Left kidney (tissue), 2 donors: ENCODE measurements around the gene CRAT. TPM values are rescaled to one million over a fixed set of nuclear protein-coding genes. Genes with fewer than 3 reads are reported as not detected.

Experiments used
- DNase-seq: peaks from one replicate; pipeline ENCODE4 v3.0.0-alpha.2; 2013
- polyA plus RNA-seq: library from polyadenylated mRNA; unstranded; fragments of 120-200 nt; gene quantifications from one replicate; pipeline ENCODE4 v1.2.1, GENCODE V29; 2013; ENCODE audit not compliant: insufficient read length

Gene CRAT
- polyA plus RNA-seq, 1 donor, result 39.2 TPM

DNA sequence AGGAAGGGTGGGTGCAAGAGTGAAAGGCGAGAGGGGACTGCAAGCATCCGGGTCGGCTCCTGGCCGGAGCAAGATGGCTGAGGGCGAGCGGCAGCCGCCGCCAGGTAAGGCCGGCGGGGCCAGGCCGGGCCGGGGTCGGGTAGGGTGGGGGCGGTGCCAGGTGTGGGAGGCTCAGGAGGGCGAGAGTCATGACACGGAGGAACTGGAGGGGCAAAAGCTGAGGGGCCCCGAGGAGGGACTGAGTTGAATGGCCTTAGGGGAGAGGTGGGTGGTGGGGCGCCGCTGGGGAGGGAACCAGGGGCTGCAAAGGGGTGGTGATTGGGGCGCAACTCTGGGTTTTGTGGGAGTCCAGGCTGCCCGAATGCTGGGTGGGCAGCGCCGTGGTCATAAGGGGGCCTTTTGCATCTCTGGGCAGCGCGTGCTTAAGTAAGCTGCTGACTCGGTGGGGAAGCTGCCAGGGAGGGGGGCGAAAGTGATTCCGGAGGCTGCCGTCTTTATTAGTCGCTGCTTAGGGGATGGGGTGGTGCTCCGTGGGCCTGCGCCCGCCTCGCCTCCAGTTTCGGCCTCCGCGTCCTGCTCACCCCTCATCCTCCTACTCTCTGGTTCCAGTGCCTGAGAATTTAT, 1.0 kb upstream of the CRAT start:
- DNase-seq, result no peak

DNA sequence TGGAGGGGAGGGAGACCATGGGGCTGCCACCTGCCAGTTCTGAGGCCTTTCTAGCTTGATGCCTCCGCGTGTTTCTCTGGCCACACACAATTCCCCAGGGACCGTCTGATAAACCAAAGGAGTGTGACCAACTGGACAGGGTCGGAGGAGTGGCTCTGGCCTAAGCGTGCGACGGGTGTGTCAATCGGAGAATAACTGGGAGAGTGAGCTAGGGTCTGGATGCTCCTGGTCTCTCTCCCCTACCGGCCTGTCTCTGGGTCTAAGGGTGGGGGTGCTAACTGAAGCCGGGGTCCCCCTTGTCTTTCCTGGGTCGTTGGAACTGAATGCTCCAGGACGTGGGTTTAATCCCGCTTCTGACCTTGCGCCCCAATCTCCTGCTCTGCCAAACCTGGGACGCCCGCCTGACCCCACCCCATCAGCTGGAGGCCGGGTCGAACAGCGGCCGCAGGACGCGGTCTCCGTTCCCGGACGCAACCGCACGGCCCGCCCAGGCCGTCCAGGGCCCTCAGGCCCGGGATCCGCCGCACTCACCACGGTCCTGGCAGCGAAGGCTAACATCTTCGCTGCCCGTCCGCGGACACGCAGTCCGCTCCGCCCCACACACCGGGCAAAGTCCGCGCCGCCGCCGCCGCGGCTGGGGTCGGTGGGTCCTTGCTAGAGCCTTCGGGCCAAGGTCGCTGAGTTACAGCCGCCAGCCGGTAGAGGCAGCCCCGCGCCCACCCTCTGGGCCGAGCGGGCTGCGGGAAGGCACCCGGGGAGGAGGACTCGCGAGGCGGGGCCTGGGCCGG, 447 bp downstream of the CRAT start:
- DNase-seq, result no peak

DNA sequence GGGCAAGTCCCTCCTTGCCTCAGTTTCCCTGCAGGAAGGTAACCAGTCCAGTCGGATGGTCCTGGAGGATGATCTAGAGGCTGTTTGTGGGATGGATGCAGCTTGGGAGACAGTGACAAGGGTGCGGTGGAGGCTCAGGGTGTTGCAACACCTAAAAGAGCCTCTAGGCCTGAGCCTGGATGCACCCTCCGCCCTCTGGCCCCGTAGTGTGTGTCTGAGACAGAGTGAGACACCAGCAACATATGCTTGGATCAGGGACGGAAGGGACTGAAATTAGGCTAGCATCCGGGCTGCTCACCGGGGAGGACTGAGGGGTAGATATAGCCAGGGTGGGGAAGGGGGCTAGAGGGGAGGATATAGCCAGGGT, 1.1 kb downstream of the CRAT start:
- no peak for DNase-seq

DNA sequence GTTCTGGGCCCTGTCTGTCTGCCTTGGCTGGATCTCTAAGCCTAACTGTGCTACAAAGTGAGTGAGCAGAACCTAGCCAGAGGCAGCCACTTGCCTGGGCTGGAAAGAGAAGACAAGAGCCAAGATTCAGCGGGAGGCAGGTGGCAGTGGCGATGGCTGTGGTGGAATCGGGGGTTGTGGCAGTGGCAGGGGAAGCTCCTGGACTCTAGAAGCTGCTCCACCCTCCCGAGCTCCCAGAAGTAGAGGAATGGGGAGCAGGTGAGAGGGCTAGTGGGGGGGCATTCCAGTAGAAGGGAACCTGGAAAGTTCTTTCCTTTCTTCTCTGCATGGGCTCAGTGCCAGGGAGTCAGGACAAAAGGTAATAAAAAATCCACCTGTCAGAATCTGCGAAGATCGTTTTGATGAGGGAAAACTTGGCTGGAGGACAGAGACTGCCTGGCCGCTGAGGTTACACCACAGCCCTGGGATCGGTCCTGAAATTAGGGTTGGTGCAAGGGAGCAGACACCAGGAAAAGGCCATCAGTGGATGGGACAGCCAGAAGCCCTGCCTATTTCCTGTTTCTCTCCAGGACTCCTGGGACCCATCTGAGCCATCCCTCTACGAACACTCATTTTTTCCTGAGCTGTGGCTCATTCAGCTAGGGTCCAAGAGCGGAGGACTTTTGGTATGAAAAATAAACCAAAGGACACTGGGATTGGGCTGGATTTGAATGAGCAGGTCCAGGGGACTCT, 1.6 kb downstream of the CRAT start:
- DNase-seq, result no peak

DNA sequence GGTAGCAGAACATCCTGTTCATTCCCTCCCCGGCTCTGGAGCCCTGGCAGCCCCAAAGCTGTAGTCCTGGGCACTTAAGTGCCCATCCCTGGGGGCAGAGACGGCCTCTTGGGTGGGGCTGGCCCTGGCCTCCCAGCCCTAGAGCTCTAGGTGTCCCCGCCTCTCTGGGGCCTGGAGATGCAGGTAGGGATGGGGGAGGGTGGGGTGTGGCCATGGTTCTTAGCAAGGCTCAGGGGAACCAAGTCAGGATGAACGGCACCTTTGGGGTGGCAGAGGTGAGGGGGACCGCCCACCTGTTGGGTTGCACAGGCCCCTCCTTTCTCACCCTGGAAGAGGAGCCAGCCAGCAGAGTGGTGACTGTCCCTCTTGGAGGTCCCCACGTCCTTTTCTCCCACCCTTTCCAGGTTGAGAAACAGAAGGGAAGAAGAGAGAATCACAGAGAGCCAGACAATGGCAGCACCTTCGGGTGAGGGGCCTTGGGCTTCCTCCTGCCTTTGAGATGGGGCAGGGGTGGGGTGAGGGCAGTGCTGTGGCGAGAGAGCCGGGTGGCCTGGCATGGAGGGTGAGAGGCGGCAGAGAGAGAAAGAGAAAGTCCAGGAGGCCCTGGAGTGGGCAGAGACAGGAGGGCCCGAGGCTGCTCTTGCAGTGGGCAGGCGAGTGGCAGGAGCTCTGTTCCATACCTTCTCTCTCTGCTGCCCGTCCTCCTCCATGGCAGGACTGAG, 2.3 kb downstream of the CRAT start:
- DNase-seq, result no peak

DNA sequence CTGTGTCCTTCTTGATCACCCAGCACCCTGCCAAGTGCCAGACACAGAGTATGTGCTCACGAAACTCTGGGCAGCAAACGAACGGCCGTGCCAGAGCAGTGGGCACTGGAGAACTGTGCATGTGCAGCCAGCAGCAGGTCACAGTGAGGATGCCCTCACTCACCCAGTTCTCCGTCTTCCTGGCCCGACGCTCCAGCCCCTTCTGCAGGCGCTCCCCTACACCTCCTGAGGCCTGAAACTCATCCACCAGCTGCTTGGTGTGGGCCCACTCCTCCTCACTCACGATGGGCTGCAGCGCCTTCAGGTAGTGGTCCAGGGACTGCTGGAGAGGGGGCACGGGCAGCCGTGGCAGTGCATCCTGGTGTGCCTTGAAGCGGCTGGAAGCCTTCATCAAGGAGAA, 2.9 kb downstream of the CRAT start:
- no peak for DNase-seq

DNA sequence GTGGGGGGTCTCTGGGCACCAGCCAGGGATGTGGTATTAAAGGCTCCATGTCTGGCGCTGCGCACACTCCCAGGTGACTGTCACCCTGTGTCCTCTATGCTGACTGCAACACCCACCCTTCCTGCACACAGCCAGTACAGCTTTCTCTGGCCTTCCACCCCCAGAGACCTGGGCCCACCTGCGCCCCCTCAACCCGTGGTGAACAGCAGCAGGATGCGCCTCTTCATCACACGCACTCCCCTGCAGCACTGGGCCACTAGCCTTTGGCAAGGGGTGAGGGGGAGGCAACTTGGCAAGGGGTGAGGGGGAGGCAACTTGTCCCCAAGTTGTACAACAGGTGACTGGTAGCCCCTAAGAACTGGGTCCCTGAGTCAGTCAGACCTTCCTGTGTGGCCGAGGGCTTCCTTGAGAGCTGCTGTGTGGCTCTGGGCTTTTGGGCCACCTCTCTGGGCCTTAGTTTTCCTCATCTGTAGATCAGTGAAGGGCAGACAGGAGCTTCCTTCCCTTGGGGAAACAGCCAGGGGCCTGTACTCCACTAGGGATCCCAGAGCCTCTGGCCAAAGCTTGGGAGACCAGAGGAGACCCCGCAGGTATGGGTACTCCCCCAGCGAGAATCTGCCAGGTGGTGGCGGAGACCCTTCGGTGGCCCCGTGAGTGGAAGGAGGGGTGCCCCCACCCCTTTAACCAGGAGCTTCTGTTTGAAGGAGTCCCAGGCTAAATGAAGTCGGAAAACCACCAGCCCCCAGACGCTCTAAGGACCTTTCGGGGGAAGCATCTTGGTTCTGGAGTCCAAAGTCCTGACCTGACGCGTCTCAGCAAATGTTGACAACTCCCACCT, 4.5 kb downstream of the CRAT start:
- DNase-seq, result no peak

DNA sequence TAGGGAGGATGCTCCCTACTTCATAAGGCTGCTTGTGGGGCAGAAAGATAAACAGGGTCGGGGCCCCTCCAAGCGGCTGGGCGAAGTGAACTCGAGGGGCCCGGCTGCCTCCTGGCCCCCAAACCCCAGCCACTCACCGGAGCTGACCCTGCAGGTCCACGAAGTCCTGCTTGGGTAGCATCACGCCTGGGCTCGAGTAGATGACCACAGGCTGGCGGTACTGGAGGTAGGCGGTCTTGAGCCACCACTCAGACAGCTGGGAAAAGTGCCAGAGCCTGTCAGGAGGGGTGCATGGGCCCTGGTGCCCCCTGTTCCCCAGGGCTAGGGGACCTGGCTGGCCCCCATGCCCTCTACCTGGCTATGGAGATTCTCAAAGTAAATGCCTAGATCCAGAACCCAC, 6.5 kb downstream of the CRAT start:
- no peak for DNase-seq

DNA sequence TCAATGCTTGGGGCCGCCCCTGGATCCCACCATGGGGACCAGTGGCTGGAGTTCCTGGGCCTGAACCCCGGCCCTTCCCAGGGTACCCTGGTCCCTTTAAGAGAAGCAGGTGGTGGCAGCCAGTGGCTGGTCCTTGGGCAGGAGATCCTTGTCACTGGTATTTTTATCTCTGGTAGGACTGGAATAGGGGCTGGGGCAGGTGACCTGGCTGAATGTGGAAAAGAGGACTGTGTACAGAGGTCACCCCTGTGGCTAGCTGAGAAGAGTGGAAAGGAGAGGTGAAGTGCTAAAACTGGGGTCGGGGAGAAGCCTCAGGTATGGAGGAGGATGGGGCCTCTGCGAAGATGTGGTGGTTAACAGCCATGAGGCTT, 7.0 kb downstream of the CRAT start:
- DNase-seq, result no peak

DNA sequence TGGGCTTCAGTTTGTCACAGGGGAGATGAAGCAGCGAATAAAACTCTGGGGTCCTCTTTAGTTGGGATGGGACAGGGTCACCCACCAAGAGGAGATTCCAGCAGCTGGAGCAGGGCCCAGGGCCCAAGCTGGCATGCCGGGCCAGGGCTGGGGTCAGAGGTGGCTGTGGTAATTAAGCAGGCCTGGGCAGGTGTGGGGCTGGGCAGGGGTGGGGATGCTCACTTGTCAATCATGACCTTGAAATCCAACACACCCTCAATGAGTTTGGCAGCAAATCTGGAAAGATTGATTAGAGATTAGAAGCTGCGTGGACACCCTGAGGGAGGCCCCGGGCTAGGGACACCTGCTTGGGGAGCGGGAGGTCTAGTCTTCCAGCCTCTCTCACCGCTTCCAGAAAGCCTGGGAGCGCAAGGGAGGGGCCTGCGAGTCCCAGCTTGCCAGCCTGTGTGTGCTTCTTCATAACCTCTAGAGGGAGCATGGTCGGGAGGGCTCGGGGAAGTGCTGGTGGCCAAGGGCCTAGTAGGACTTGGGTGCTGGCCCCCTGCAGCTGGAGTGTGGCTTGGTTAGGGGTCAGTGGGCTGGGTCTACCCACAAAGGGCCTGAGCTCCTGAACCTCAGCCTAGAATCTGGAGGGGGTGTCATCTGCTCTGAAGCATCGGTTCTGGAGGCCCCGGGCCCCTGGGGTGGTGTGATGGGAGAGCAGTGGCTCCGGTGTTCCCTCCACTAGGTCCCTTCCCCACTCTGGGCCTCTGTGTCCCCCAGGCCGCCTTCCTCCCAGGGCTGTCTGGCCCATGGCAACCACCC, 7.6 kb downstream of the CRAT start:
- peak; percentile 15 for DNase-seq

DNA sequence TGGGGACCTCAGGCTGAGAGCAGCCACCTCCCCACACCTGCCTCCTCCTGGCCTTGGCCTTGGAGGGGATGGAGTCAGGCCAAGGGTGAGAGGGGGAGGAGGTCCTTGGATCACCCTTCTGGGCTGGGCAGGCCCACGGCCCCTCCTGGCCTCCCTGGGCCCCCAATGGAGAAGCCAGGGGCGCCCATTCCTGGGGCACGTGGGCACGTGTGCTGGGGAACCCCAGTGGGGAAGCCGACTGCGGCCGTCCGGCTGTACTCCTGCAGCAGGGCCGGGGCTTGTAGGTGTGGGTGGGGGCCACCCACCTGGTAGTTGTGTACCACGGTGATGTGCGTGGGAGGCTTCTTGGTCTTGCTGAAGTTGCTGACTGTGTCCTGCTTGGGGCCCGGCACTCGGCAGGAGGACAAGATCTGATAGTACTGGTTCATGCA, 8.5 kb downstream of the CRAT start:
- DNase-seq, result no peak

DNA sequence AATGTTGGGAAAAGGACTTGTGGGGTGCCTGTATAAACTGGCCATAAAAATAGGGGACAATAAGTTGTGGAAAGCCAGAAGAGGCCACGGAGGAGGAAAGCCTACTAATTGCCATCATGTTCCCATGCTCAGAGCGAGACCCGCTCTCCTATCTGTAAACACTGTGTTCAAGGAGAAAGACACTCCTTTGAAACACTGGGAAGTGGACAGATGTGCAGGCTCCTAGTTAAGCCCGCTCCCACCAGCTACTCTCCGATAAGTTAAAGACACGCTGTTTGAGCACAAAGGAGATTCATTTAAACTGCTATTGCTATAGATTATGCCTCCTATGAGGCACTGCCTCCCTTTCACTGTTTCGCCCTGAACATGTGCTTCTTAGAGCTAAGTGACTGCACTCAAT, 9.3 kb downstream of the CRAT start:
- DNase-seq, result no peak

DNA sequence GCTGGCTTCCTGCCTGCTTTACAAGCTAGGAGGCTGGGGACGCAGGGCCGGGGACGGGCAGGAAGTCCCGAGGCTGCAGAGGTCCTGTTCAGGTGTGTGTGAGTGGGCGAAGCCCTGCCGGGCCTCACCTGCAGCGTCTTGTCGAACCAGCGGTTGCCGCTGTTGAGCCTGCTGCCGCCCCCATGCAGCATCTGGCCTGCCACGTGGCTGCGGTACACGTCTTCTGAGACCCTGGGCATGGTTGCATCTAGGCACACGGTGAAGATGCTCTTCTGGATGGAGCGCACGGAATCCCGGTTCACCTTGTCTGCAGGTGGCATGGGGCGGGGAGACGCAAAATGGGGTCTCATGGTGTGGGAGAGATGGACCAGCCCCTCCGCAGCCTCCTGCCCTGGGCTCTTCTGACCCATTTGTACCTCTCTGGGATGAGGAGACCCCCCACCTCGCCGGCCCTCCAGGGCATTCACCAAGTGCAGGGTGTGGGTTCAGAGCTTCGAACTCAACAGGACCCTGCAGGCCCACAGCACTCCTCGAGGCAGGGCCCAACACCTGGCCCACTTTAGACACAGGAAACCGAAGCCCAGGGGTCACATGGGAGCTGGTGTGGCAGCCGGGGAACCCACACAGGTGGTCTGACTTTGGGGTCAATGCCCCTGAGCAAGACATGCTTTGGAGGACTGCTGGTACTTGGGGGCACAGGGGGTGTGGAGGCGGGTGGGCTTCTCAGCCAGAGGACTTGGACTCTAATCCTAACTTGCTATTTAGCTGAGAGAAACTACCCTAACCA, 10.0 kb downstream of the CRAT start:
- DNase-seq, result no peak

DNA sequence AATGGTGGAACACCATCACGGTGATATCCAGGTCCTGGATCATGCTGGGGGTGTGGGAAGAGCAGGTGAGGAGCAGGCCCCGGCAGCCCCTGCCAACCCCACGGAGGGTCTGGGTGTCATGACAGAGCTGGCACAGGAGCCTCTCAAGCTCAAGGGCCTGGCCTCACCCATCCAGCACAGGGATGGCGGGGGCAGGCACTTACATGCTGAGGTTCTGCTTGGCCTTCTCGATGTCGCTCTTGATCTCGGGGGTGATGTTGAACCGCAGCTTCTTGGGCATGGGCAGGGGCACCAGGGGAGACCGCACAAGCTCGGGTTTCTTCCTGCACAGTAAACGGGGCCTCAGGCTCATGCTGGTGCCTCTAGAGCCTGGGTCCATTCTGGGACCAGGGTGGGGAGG, 12.3 kb downstream of the CRAT start:
- no peak for DNase-seq

DNA sequence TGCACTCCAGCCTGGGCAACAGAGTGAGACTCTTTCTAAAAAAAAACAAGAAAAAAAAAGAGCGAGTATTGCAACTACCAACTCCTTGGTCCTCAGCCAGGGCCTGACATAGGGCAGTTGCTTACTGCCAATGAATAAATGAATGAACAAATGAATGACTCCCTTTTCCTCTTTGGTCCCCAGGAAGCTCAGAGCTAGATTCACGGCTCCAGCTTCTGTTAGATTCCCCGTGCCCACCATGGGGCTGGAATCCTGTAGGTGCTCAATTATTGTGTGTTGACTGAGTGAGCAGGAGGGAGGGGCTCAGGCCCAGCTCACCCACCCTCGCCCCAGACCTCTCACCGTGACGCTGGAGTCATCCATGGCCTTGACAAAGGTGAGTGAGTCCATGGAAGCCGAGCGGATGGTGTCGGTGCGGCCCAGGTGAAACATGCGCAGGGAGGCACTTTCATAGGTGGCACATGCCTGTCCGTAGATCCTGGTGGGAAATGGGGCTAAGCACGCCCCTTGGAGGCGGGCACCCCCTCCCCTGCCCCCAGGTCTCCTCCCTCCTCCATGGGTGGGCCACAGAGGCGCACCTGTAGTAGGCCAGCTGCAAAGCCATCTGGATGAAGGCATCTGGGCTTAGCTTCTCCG, 12.8 kb downstream of the CRAT start:
- no peak for DNase-seq

DNA sequence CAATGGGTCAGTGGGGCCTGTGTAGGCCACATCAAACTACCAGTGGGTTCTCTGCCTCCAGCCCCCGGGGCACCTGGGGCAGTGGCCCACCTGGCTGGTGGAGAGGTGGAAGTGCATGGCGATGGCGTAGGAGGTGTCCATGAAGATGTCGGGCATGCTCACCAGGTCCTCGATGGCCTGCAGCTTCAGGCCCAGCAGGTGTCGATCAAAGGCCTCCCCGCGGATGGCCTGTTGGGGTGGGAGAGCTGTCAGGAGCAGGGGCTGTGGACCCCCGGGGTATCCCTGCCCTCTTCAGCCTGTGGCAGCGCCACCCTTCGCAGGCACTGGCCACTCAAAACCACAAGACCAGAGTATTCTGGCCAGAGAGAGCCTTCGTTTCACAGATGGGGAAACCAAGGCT, 14.7 kb downstream of the CRAT start:
- DNase-seq, result no peak

DNA sequence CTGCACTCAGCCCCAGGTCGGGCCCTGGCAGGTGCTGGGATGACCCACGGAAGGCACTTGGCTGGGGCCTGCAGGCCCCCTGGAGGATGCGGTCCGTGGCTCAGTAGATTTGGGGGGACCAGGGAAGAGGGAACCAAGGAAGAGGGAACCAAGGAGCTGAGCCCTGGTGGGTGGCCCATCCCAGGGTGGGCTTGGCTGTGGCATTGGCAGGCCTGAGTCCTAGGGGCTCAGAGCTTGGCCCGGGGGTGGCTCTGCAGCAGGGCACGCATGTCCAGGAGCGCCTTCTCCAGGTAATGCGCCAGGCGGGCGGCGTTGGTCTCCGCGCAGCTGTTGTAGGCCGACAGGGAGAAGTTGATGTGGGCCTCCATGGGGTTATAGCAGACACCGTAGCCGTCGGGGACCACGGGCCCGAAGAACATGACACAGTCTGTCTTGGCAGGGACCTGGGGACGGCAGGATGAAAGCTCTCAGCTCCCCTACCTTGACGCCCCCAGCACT, 15.4 kb downstream of the CRAT start:
- no peak for DNase-seq

DNA sequence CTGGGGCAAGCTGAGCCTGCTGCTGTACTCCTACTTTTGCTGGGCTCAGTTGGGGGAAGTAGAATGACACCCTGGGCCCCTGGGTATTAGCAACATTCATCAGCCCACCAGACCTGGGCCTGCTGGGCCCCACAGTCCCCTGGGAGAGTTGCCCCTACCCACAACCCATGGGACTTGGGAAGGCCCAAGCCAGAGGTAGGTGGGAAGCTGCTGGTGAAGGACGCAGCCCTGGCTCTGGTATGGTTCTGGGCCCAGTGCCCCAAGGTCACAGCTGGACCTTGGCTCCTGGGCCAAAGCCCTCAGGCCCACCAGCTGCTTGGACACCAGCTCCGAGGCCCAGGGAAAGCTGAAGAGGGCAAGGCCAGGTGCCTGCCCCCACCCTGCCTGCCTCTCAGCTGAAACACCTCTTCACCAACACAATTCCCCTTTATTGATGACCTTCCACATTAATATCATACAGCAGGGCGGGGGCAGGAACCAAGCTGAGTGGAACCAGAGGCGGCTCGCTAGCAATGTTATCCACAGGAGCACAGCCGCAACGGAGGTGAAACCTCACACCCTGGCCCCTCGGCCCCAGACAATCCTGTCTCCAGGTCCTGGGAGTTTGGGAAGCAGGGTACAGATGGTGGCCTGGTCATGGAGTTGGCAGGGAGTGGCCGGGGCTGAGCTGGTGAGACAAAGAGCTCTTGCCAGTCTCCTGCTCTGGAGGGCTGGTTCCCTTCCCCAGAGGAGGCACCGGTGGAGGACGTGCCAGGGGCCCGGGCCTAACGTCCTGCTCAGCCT, 16.0 kb downstream of the CRAT start:
- DNase-seq, result no peak
